ENCODE measurements around the gene OVOL2. TPM values are rescaled to one million over a fixed set of nuclear protein-coding genes. Genes with fewer than 3 reads are reported as not detected.
A peak's percentile ranks its signal among the peaks of the same experiment; 100 is the strongest.
"Not testable (repeated sequence)": the region's sequence is repeated elsewhere in the genome, so short reads cannot be mapped to it uniquely, and the experiment has no call there.

The OVOL2 gene
- total RNA-seq, 2 experiments from 2014 or later: not detected

- no peaks in the 10 kb centered on the region for H3K9me3 Mint-ChIP-seq
- peaks cover 59% of the 10 kb centered on the region for H3K27me3 Mint-ChIP-seq
- ChIA-PET CTCF (no interaction called here), POLR2A (no interaction called here)
- no peak overlapping the region for H3K27ac Mint-ChIP-seq
- H3K4me1 Mint-ChIP-seq: no peaks in the 10 kb centered on the region
- no peaks in the 10 kb centered on the region for H3K36me3 Mint-ChIP-seq (ENCODE audit: low read depth)
- no peak for DNase-seq
- H3K4me3 Mint-ChIP-seq: no peak overlapping the region
Measured at GRCh38 chr20:18050628-18051027, 7.1 kb downstream of the OVOL2 start.

- H3K9me3 Mint-ChIP-seq: no peaks in the 10 kb centered on the region
- no peaks in the 10 kb centered on the region for H3K4me1 Mint-ChIP-seq
- POLR2A ChIA-PET: no interaction called here
- no peak overlapping the region for H3K27ac Mint-ChIP-seq
- DNase-seq: no peak
- CTCF ChIA-PET: interaction anchor here (1.1 kb wide), 1 partner anchor 30 kb away, joined by 3 read pairs; no protein-coding TSS in a partner anchor
- peak overlapping the region; percentile 13 for H3K4me3 Mint-ChIP-seq
- peaks cover 48% of the 10 kb centered on the region for H3K27me3 Mint-ChIP-seq
- H3K36me3 Mint-ChIP-seq (ENCODE audit: low read depth): no peaks in the 10 kb centered on the region
Measured at GRCh38 chr20:18048176-18048575, 9.5 kb downstream of the OVOL2 start.

GRCh38 chr20:18046535-18046934, 11.2 kb downstream of the OVOL2 start:
- Mint-ChIP-seq H3K27ac (no peak overlapping the region), H3K4me3 (no peak overlapping the region), H3K4me1 (no peaks in the 10 kb centered on the region), H3K9me3 (no peaks in the 10 kb centered on the region), H3K36me3 (ENCODE audit: low read depth) (no peaks in the 10 kb centered on the region), H3K27me3 (peaks cover 38% of the 10 kb centered on the region)
- CTCF ChIA-PET: interaction anchor here (1.0 kb wide), 1 partner anchor 12 kb away, joined by 4 read pairs; no protein-coding TSS in a partner anchor
- POLR2A ChIA-PET: no interaction called here
- DNase-seq: no peak

- POLR2A ChIA-PET: no interaction called here
- no peak for DNase-seq
Measured at GRCh38 chr20:18042229-18042628, 15.5 kb downstream of the OVOL2 start.

DNA sequence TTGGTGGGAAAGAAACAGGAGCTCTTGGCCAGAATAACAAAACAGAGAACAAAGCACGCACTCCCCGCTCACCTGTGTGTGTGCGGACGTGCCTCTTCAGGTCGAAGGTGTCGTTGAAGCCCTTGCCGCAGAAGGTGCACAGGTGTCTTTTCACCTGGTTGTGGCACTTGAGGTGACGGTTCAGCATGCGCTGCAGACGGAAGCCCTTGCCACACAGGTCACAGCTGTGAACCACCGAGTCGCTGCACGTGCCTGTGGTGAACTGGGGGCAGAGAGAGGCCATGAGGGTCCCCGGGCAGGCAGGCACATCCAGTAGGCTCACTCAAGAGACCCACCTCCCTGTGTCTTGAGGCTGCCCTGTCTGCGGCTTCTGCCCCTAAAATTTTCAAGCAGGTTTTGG, 16.3 kb downstream of the OVOL2 start:
- no peak for DNase-seq
- H3K27ac Mint-ChIP-seq: no peak overlapping the region
- no peak overlapping the region for H3K4me3 Mint-ChIP-seq
- no peaks in the 10 kb centered on the region for H3K36me3 Mint-ChIP-seq (ENCODE audit: low read depth)
- H3K9me3 Mint-ChIP-seq: no peaks in the 10 kb centered on the region
- ChIA-PET CTCF (no interaction called here), POLR2A (no interaction called here)
- no peaks in the 10 kb centered on the region for H3K4me1 Mint-ChIP-seq
- H3K27me3 Mint-ChIP-seq: peaks cover 21% of the 10 kb centered on the region

More at GRCh38 chr20:18042229-18042628, 15.5 kb downstream of the OVOL2 start:
- Mint-ChIP-seq H3K27me3 (peaks cover 24% of the 10 kb centered on the region), H3K36me3 (ENCODE audit: low read depth) (no peaks in the 10 kb centered on the region), H3K4me3 (no peak overlapping the region), H3K27ac (no peak overlapping the region), H3K9me3 (no peaks in the 10 kb centered on the region), H3K4me1 (no peaks in the 10 kb centered on the region)
- CTCF ChIA-PET: no interaction called here

DNA sequence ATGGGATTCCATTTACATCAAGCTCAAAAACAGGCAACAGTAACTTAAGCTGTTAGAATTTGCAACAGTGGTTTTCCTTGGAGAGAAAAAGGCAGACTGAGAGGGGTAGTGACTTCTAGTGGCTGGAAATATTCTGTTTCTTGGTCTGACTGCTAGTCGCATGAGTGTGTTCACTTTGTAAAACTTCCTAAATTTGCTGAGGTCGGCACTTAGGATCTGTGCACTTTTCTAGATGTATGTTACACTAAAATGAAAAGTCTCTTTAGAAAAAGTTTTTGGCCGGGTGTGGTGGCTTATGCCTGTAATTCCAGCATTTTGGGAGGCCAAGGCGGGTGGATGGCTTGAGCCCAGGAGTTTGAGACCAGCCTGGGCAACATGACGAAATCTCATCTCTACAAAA, 18.7 kb downstream of the OVOL2 start:
- Mint-ChIP-seq H3K4me1 (no peaks in the 10 kb centered on the region), H3K27ac (no peak overlapping the region), H3K9me3 (no peaks in the 10 kb centered on the region), H3K4me3 (no peak overlapping the region), H3K27me3 (peaks cover 6% of the 10 kb centered on the region), H3K36me3 (ENCODE audit: low read depth) (no peaks in the 10 kb centered on the region)
- no peak for DNase-seq
- CTCF ChIA-PET: interaction anchor here (0.7 kb wide), 2 partner anchors 110 to 477 kb away, joined by 4 read pairs; no protein-coding TSS in a partner anchor
- POLR2A ChIA-PET: no interaction called here

GRCh38 chr20:18034039-18034438, 23.7 kb downstream of the OVOL2 start:
- Mint-ChIP-seq H3K4me3 (no peak overlapping the region), H3K9me3 (no peaks in the 10 kb centered on the region), H3K27me3 (no peaks in the 10 kb centered on the region), H3K36me3 (ENCODE audit: low read depth) (no peaks in the 10 kb centered on the region), H3K4me1 (no peaks in the 10 kb centered on the region), H3K27ac (no peak overlapping the region)
- ChIA-PET POLR2A (no interaction called here), CTCF (no interaction called here)
- no peak for DNase-seq

GRCh38 chr20:18032977-18033892, 24.5 kb downstream of the OVOL2 start:
- Mint-ChIP-seq H3K36me3 (ENCODE audit: low read depth) (no peaks in the 10 kb centered on the region), H3K4me1 (no peaks in the 10 kb centered on the region), H3K9me3 (no peaks in the 10 kb centered on the region), H3K27ac (no peak overlapping the region), H3K4me3 (no peak overlapping the region), H3K27me3 (no peaks in the 10 kb centered on the region)
- ChIA-PET CTCF (no interaction called here), POLR2A (interaction anchor here (0.5 kb wide), 1 partner anchor 1030 kb away, joined by 7 read pairs; no protein-coding TSS in a partner anchor)
- no peak for DNase-seq

DNA sequence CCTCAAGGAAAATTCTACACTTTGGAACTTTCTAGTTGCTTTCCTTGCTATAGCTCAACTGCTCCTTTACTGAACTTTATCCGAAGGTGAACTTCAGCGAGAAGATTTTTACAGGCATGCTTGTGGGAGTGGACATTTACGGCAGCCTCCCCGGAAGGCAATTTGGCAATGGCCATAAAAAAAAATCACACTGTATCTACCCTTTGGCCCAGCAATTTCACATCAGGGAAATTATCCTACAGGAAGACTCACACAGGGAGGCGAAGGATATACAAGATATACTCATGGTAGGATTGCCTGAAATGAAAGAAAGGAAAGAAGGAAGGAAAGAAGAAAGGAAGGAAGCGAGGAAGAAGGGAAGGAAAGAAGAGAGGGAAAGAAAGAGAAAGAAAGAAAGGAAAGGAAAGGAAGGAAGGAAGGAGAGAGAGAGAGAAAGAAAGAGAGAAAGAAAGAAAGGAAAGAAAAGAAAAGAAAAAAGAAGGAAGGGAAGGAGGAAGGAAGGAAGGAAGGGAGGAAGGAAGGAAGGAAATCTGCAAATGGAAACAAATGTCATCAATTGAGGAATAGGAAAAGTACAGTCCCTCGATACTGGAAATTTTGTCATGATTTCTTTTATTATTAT, 25.7 kb downstream of the OVOL2 start:
- DNase-seq: no peak
- ChIA-PET CTCF (no interaction called here), POLR2A (no interaction called here)
- Mint-ChIP-seq H3K4me3 (no peak overlapping the region), H3K27ac (no peak overlapping the region), H3K9me3 (no peaks in the 10 kb centered on the region), H3K36me3 (ENCODE audit: low read depth) (no peaks in the 10 kb centered on the region), H3K27me3 (no peaks in the 10 kb centered on the region), H3K4me1 (no peaks in the 10 kb centered on the region)

GRCh38 chr20:18031050-18031449, 26.7 kb downstream of the OVOL2 start:
- no peaks in the 10 kb centered on the region for H3K36me3 Mint-ChIP-seq (ENCODE audit: low read depth)
- POLR2A ChIA-PET: no interaction called here
- H3K4me3 Mint-ChIP-seq: no peak overlapping the region
- CTCF ChIA-PET: no interaction called here
- H3K4me1 Mint-ChIP-seq: no peaks in the 10 kb centered on the region
- no peak for DNase-seq
- H3K9me3 Mint-ChIP-seq: no peaks in the 10 kb centered on the region
- H3K27me3 Mint-ChIP-seq: no peaks in the 10 kb centered on the region
- no peak overlapping the region for H3K27ac Mint-ChIP-seq

DNA sequence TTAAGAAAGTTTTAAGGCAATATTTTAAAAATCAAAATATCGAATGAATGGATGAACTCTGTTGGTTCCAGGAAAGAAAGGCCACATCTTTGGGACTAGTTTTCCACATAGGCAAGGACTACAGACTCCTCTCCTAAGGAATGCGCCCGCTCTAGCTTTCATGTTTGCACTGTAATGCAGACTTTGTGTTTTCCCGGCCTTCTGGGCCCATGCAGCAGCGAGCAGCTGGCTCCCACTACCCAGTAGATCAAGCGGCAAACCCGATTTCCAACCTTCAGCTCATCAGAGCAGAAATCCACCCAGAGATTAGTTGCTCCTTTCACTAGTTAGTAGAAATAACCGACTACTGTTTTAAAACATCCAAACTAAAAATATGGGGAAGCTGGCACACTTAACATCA, 27.7 kb downstream of the OVOL2 start:
- no peak overlapping the region for H3K4me3 Mint-ChIP-seq
- DNase-seq: no peak
- CTCF ChIA-PET: interaction anchor here (0.7 kb wide), 1 partner anchor 466 kb away, joined by 4 read pairs; no protein-coding TSS in a partner anchor
- no peaks in the 10 kb centered on the region for H3K9me3 Mint-ChIP-seq
- POLR2A ChIA-PET: no interaction called here
- no peaks in the 10 kb centered on the region for H3K4me1 Mint-ChIP-seq
- H3K27ac Mint-ChIP-seq: no peak overlapping the region
- H3K27me3 Mint-ChIP-seq: no peaks in the 10 kb centered on the region
- no peaks in the 10 kb centered on the region for H3K36me3 Mint-ChIP-seq (ENCODE audit: low read depth)

DNA sequence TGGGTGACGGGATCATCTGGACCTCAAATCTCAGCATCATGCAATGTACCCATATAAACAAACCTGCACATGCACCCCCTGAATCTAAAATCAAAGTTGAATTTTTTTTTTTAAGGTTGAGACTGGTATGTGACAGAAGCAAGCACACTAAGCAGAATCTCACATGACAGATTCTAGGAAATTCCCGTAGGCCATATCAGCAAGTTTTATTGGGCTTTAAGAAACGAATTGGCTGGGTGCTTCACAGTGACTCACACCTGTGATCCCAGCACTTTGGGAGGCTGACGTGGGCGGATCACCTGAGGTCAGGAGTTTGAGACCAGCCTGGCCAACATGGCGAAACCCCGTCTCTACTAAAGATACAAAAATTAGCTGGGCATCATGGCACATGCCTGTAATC, 30.7 kb downstream of the OVOL2 start:
- H3K27me3 Mint-ChIP-seq; H3K36me3 Mint-ChIP-seq (ENCODE audit: low read depth); H3K27ac Mint-ChIP-seq; H3K4me1 Mint-ChIP-seq; POLR2A ChIA-PET; DNase-seq; H3K9me3 Mint-ChIP-seq; H3K4me3 Mint-ChIP-seq: not testable (repeated sequence)
- CTCF ChIA-PET: interaction anchor here (1.2 kb wide), 1 partner anchor 9 kb away, joined by 3 read pairs; no protein-coding TSS in a partner anchor

GRCh38 chr20:18024606-18025127, 33.0 kb downstream of the OVOL2 start:
- DNase-seq: no peak
- H3K27ac Mint-ChIP-seq: no peak overlapping the region
- CTCF ChIA-PET: no interaction called here
- no peaks in the 10 kb centered on the region for H3K27me3 Mint-ChIP-seq
- H3K36me3 Mint-ChIP-seq (ENCODE audit: low read depth): no peaks in the 10 kb centered on the region
- POLR2A ChIA-PET: no interaction called here
- H3K4me1 Mint-ChIP-seq: no peaks in the 10 kb centered on the region
- no peak overlapping the region for H3K4me3 Mint-ChIP-seq
- H3K9me3 Mint-ChIP-seq: peaks cover 3% of the 10 kb centered on the region
